Activated naive CD8-positive, alpha-beta T cell (primary cell): ENCODE results near the gene HEBP2.

Source experiments
- H3K27ac Mint-ChIP-seq: one replicate; pipeline ENCODE4 v1.8.0; 2021; ENCODE audit warnings: mixed read lengths
- H3K27me3 Mint-ChIP-seq: one replicate; pipeline ENCODE4 v1.8.0; 2021; ENCODE audit warnings: mixed read lengths
- H3K36me3 Mint-ChIP-seq: one replicate; pipeline ENCODE4 v1.8.0; 2021; ENCODE audit warnings: mixed read lengths
- H3K4me1 Mint-ChIP-seq: one replicate; pipeline ENCODE4 v1.8.0; 2021; ENCODE audit warnings: low read depth, mixed read lengths
- H3K4me3 Mint-ChIP-seq: one replicate; pipeline ENCODE4 v1.8.0; 2021; ENCODE audit warnings: mild to moderate bottlenecking, mixed read lengths
- H3K9me3 Mint-ChIP-seq: one replicate; pipeline ENCODE4 v1.8.0; 2021; ENCODE audit warnings: low read depth, mixed read lengths

HEBP2 gene

DNA sequence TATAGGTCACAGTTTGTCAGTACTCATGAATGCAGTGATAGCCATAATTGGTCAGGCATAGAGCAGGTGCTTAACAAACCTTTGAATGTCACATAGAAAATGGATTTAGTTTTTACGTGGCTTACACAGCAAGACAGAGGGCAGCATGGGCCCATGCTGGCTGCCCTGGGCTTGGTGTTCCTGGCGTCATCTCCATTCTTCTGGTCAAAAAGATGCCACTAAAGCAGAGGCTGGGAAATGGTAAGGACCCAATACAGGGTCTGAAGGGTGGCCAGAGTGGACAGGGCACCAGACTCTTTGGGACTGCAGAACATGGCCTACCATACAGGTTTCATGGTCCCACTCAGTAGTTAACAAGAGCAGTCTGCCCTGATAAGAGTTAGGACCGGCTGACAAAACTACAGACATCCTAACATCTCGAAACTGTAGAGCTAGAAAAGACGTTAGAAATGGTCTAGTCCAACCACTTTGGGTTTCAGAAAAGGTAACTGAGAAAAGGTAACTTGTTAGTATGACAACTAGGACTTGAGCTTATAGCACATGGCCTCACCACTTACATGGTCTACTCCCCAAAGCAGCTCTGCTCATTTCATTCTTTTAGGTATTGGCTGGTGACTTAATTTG, 22.6 kb downstream of the HEBP2 start:
- H3K27ac Mint-ChIP-seq = no peak overlapping the region
- H3K4me3 Mint-ChIP-seq = no peak overlapping the region
- H3K9me3 Mint-ChIP-seq = no peaks in the 10 kb centered on the region
- H3K36me3 Mint-ChIP-seq = no peaks in the 10 kb centered on the region
- peaks cover 6% of the 10 kb centered on the region for H3K4me1 Mint-ChIP-seq
- H3K27me3 Mint-ChIP-seq = peaks cover 4% of the 10 kb centered on the region

DNA sequence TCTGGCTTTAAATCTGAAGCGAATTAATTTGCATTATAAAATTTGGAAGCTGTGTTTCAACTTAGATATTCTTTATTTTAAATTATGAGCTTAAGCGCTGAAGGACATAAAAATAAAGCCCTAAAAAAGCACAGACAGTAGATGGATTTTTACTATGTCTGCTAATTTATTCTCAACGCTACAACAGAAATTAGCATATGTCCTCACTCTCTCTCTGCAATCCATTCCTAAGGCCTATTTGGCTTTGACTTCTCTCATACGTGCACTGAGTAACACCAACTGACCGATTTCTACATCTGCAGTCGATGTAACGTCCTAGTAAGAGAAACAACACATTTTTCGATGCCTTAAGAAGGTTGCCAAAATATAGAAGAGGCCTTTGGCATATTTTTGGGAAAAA, 23.7 kb downstream of the HEBP2 start:
- no peak overlapping the region for H3K27ac Mint-ChIP-seq
- H3K4me3 Mint-ChIP-seq = no peak overlapping the region
- peaks cover 6% of the 10 kb centered on the region for H3K4me1 Mint-ChIP-seq
- no peaks in the 10 kb centered on the region for H3K36me3 Mint-ChIP-seq
- H3K27me3 Mint-ChIP-seq = peaks cover 4% of the 10 kb centered on the region
- H3K9me3 Mint-ChIP-seq = no peaks in the 10 kb centered on the region

DNA sequence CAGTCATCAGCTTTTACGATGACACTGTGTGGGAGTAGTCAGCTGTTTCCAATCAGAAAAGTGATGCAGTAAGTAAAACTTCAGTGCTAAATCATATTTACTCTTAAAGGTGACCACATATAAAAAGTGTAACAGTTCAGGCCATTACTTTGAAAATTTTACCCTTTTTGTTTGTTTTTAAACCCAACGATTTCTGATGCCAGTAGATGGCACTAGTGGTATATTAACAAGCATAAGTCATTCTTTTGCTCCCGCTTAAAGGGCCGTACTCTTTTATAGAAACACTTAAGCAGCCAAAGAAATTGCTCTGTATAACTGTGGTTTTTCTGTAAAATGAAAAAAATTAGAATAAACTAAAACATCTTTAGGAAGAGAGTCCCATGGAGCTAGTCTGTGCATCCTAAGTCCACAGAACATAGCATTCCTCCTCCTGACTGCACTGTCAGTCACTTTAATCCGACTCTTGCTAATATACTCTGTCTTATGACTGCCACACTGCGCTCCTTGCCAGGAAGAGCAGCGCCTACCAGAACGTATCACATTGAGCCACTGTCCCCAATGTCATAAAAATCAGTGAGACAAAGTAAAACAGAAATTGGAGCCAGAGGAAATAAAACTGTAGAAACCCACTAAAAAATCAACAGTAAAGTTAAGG, 25.0 kb downstream of the HEBP2 start:
- no peaks in the 10 kb centered on the region for H3K9me3 Mint-ChIP-seq
- no peaks in the 10 kb centered on the region for H3K36me3 Mint-ChIP-seq
- no peaks in the 10 kb centered on the region for H3K4me1 Mint-ChIP-seq
- H3K27me3 Mint-ChIP-seq = peaks cover 4% of the 10 kb centered on the region
- H3K27ac Mint-ChIP-seq = no peak overlapping the region
- no peak overlapping the region for H3K4me3 Mint-ChIP-seq

DNA sequence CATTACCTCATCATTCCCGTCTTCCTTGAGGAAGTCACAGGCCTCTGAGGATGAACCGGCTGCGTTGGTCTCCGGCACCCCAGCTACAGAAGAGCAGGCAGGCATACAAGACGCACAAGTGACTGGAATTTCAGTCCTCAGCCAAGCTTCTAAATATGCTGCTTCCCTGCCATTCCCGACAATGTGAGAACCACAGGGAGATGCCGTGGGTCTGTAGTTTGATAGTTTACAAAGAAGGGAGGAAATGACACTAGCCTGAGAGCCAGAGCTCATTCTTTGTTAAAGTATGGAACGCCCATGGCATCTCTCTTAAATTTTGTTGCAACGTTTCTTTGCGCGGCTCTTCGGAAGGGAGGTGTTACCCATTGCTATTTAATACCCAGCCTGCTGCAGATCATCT, 25.7 kb downstream of the HEBP2 start:
- Mint-ChIP-seq H3K9me3 (no peaks in the 10 kb centered on the region), H3K27me3 (peaks cover 4% of the 10 kb centered on the region), H3K27ac (no peak overlapping the region), H3K4me1 (no peaks in the 10 kb centered on the region), H3K36me3 (no peaks in the 10 kb centered on the region), H3K4me3 (no peak overlapping the region)

DNA sequence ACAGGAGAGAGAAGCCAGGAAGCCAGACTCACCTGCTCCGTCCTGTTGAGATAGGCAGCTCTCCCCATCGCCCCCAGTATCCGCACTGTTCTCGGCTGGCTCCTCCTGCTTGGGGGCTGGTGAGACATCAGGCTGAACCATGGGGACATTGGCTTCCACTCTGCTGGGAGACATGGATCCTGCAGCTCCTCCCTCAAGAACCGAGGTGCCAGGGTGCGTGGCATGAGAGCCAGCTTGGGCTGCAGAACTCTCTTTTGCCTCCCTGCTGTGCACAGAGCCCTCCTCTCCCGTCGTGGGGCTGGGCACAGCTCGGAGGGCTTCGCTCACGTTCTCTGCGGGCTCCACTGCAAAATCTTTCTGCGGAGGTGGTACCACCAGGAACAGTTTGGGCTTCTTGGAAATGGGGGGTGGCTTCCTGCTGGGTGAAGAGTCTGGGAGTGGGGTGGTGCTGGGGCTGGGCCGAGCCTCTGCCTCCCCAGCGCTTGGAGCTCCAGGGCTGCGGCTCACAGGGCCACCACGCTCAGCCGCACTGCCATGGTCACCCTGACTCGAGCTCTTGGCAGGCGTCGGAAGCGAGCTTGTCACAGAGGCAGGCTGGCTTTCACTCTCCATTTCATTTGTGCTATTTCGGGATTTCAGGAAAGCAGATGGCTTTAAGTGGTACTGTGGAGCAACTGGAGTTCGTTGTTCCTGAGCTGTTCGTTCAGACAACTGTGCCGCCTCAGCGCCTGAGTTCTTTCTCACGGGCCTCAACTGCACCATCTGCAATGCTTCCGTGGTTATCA, 26.5 kb downstream of the HEBP2 start:
- no peaks in the 10 kb centered on the region for H3K4me1 Mint-ChIP-seq
- H3K27me3 Mint-ChIP-seq = peaks cover 4% of the 10 kb centered on the region
- no peak overlapping the region for H3K27ac Mint-ChIP-seq
- no peaks in the 10 kb centered on the region for H3K36me3 Mint-ChIP-seq
- no peak overlapping the region for H3K4me3 Mint-ChIP-seq
- no peaks in the 10 kb centered on the region for H3K9me3 Mint-ChIP-seq

DNA sequence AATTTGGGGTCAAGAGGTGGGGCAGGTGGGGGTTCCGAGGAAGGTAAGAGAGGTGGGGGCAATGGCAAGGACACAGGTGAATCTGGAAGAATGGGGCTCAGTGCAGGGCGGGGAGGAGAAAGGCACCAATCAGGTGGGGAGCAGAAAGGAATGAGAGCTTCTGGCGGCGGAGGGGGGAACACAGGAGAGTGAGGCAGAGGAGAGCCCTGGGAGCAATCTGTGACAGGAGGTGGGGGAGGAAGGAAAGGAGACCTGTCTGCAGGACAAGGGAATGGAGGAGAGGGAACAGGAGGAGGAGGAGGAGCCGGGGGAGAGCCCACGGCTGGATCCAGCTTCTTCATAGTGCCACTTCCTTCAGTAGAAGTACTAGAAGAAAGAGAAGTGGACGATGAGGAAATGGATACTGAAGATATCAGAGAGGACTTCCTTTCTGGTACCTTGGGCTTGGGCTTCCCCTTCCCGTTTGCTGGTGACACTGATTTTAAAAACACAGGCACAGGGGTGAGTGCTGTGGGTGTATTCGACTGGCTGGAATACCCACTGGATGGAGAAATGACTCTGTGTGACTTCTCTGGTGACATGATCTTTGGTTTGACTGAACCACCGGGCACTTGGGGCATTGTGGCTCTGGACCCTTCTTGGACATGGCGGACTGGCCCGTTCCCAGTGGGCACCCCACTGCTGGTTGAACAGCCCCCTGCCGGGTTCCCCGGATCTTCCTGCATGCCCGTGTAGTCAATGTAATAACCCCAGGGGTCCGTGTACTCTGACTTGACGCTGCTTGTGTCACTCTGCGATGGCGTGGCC, 27.4 kb downstream of the HEBP2 start:
- H3K27ac Mint-ChIP-seq = no peak overlapping the region
- H3K27me3 Mint-ChIP-seq = peaks cover 4% of the 10 kb centered on the region
- H3K9me3 Mint-ChIP-seq = no peaks in the 10 kb centered on the region
- no peaks in the 10 kb centered on the region for H3K4me1 Mint-ChIP-seq
- no peaks in the 10 kb centered on the region for H3K36me3 Mint-ChIP-seq
- no peak overlapping the region for H3K4me3 Mint-ChIP-seq

DNA sequence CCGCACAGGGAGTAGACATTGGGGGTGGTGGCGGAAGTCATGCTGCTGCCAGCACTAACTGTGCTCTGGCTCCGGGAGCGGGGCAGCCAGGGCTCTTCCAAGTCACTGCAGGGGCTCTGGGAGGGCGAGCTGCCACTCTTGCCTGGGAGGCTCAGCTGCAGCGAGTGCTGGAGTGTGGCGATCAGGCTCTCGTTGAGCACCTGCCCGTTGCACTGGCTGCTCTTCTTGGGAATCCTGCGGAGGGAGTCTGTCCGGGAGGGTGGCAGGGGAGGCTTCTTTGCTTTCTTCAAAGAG, 28.0 kb downstream of the HEBP2 start:
- Mint-ChIP-seq H3K27ac (no peak overlapping the region), H3K36me3 (no peaks in the 10 kb centered on the region), H3K4me1 (no peaks in the 10 kb centered on the region), H3K9me3 (no peaks in the 10 kb centered on the region), H3K27me3 (peaks cover 4% of the 10 kb centered on the region), H3K4me3 (no peak overlapping the region)

DNA sequence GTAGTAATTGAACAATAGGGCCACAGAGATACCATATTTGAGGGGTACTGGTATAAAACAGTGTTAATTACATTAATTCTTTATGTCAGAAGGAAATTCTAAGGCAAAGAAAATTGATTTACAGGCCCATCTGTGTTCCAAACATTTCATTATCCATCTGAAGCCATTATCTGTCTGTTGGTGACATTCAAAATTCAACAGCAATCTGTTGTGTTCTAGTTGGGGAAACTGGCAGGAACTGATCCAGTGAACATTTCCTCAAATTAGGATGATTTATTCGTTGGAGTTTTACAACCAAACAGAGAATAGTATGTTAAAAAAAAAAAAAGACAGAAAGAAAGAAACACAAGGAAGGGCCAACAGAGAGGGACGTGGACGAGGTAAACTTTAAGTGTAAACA, 30.1 kb downstream of the HEBP2 start:
- H3K9me3 Mint-ChIP-seq = no peaks in the 10 kb centered on the region
- no peaks in the 10 kb centered on the region for H3K4me1 Mint-ChIP-seq
- H3K27ac Mint-ChIP-seq = no peak overlapping the region
- H3K36me3 Mint-ChIP-seq = no peaks in the 10 kb centered on the region
- H3K27me3 Mint-ChIP-seq = peaks cover 4% of the 10 kb centered on the region
- H3K4me3 Mint-ChIP-seq = no peak overlapping the region

DNA sequence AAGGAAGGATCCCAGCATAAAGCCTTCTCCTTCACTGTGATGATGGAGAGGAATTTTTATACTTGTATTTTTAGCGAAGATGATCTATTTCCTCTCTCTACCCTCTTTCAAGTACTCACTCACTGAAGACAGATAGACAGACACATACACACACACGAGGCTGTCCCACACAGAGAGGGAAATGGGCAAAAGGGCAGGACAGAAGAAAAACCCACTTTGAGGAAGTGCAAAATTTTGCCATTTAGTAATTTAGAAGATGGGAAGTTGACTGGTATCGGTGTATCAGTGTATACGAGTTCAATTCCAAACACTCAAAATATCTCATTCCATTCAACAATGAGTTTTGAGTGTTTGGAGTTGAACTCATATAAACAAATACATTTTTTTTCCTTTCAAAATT, 30.9 kb downstream of the HEBP2 start:
- no peaks in the 10 kb centered on the region for H3K4me1 Mint-ChIP-seq
- no peaks in the 10 kb centered on the region for H3K36me3 Mint-ChIP-seq
- peaks cover 2% of the 10 kb centered on the region for H3K27me3 Mint-ChIP-seq
- H3K9me3 Mint-ChIP-seq = no peaks in the 10 kb centered on the region
- no peak overlapping the region for H3K4me3 Mint-ChIP-seq
- no peak overlapping the region for H3K27ac Mint-ChIP-seq

DNA sequence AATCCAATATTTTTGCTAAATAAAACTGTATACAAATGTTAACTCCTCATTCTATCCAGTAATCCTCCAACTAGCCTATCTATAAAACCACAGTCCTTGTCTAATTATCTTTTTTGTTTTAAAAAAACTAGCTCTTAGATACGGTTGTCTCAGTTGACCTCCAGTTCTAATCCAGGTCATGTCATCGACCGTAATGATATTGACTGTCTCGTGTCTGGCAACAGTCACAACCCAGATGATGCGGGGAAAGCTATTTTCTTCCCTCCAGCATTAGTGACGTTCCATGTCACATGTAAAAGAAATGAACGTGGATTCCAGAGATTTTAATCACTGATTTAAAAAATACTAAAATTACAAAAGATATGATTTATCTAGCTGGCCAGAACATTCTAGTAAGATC, 35.5 kb downstream of the HEBP2 start:
- Mint-ChIP-seq H3K27me3 (peaks cover 2% of the 10 kb centered on the region), H3K9me3 (no peaks in the 10 kb centered on the region), H3K36me3 (no peaks in the 10 kb centered on the region), H3K4me1 (no peaks in the 10 kb centered on the region), H3K27ac (no peak overlapping the region), H3K4me3 (no peak overlapping the region)

DNA sequence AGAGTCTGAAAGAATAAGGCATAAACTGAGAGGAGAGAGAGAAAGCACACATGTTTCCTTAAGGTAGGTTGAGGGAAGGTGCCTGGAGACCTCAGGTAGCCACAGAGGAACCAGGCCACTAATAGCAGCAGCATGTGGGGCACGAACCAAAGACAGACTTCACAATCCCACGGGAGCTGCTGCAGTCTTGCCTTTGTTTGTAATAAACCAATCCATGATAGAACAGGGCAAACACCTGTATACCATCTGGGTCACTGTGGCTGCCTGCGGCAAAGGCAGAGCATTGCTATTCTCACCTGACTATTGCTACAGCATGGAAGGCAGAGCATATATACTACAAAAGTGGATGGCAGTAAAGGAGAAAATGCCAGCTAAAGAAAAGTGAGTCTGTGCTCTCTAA, 36.3 kb downstream of the HEBP2 start:
- H3K4me1 Mint-ChIP-seq = no peaks in the 10 kb centered on the region
- H3K9me3 Mint-ChIP-seq = no peaks in the 10 kb centered on the region
- peaks cover 2% of the 10 kb centered on the region for H3K27me3 Mint-ChIP-seq
- no peak overlapping the region for H3K27ac Mint-ChIP-seq
- H3K4me3 Mint-ChIP-seq = no peak overlapping the region
- no peaks in the 10 kb centered on the region for H3K36me3 Mint-ChIP-seq

DNA sequence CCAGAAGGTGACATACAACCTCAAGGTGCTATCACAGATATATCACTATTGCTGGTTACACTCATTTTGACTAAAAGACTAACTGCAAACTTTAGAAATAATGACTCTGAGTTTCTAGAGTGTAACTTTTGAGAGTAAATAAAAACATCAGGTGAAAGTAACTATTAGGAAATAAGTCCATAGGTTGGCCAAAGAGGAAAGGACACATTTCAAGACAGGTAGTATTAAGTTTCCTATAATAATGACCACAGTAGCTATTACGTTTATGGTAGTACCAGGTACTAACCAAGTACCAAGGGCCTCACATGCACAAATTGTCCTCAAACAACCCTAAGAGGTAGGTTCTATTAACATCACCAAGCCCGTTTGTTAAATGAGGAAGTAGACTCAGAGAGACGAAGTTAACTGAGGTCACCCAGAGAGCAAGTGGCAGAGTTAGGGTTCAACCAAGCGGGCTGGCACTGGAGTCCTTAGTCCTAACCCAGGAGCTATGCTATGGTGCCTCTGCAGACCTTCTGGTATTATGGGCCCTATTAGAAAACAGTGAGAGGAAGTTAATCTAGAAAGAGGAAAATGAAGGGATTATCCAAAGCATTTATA, 36.8 kb downstream of the HEBP2 start:
- Mint-ChIP-seq H3K27ac (no peak overlapping the region), H3K27me3 (peaks cover 2% of the 10 kb centered on the region), H3K9me3 (no peaks in the 10 kb centered on the region), H3K4me1 (no peaks in the 10 kb centered on the region), H3K4me3 (no peak overlapping the region), H3K36me3 (no peaks in the 10 kb centered on the region)

DNA sequence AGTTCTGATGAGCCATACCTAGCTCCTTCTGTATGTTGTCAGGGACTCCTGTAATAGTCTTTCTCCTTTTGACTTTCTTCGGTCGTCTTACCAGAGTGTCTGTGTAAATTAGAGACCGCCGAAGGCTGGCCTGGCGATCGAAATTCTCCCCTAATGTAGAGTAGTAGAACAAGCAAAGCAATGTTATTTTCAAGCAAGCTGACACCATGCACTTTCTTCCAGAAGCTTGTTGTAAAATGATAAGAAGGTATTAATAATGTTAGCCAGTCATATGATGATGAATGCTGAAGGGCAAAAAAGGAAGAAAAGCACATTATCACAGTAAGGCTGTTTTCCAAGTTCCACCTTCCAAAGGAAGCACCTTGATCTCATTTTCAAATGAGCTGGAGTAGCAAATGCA, 37.9 kb downstream of the HEBP2 start:
- Mint-ChIP-seq H3K4me1 (no peaks in the 10 kb centered on the region), H3K9me3 (no peaks in the 10 kb centered on the region), H3K27ac (no peak overlapping the region), H3K36me3 (no peaks in the 10 kb centered on the region), H3K27me3 (peaks cover 3% of the 10 kb centered on the region), H3K4me3 (no peak overlapping the region)

DNA sequence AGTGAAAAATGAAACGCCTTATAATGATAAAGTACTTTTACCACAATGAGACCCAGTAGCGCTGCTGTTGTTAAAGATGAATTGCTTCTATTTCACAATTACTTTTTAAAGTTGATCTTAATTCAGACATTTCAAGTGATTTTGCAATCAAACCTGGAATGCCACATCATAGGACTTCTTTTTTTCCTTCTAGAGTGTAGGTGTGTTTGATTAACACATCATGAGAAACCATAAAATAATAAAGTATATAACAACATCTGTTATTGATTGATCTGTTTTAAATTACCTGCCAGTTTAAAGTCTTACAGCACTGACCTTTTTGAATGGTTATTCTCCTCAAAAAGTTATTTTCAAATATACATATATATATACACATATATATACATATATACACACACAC, 38.6 kb downstream of the HEBP2 start:
- H3K4me3 Mint-ChIP-seq = no peak overlapping the region
- H3K27ac Mint-ChIP-seq = no peak overlapping the region
- peaks cover 3% of the 10 kb centered on the region for H3K27me3 Mint-ChIP-seq
- H3K36me3 Mint-ChIP-seq = no peaks in the 10 kb centered on the region
- H3K4me1 Mint-ChIP-seq = no peaks in the 10 kb centered on the region
- H3K9me3 Mint-ChIP-seq = no peaks in the 10 kb centered on the region

DNA sequence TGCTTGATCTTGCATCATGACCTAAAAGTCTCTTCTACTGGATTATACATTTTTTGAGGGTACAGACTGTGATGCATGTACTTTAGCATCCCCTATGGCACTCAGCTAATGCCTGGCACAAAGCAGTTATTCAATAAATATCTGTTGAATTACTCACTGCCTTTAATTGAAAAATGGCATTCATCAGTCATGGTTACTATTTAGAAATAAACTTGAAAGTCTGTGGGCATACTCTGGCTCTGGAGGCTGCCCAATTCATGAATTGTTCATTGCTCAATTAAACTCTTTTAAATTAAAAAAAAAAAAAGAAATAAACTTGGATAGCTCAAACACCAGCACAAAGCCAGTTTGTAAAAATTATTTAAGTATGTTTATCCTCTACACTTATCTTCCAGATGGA, 40.0 kb downstream of the HEBP2 start:
- peaks cover 3% of the 10 kb centered on the region for H3K27me3 Mint-ChIP-seq
- no peaks in the 10 kb centered on the region for H3K4me1 Mint-ChIP-seq
- H3K27ac Mint-ChIP-seq = no peak overlapping the region

More for the DNA sequence above, 40.0 kb downstream of the HEBP2 start:
- no peaks in the 10 kb centered on the region for H3K36me3 Mint-ChIP-seq
- H3K9me3 Mint-ChIP-seq = no peaks in the 10 kb centered on the region
- H3K4me3 Mint-ChIP-seq = no peak overlapping the region
